IMR-90 (cell line): ENCODE measurements around the gene CAPRIN1. TPM values are rescaled to one million over a fixed set of nuclear protein-coding genes. Genes with fewer than 3 reads are reported as not detected.

Experiments
- ATAC-seq: fragments of 200-7000 bp; cut with Tn5 transposase; 2 replicates; pipeline ENCODE4 v1.9.1; 2020; ENCODE audit warnings: low read depth, mild to moderate bottlenecking, moderate library complexity
- BruUV-seq: library from RNA; stranded (reverse); fragments of 400-500 nt; replicated peaks from 2 replicates; lab custom pipeline; 2021; lab: Mats Ljungman, UMichigan
- CTCF ChIA-PET: fragments of 300-600 bp; formaldehyde crosslinking; extraction: SDS; loops from one replicate; lab custom pipeline; 2021; ENCODE audit warnings: antibody characterized with exemption; lab: Yijun Ruan, JAX
- POLR2A ChIA-PET: fragments of 300-600 bp; sonication (Branson Sonifier 250); formaldehyde crosslinking; loops from one replicate; lab custom pipeline; 2022; ENCODE audit warnings: antibody characterized with exemption; ENCODE audit not compliant: unreplicated experiment; lab: Charles Lee
- DNase-seq: peaks from one replicate; pipeline ENCODE4 v3.0.0; 2013
- H2AFZ ChIP-seq: replicated peaks from 2 replicates; pipeline ENCODE3; 2013; ENCODE audit warnings: low read length, mild to moderate bottlenecking; ENCODE audit not compliant: poor library complexity
- H2AK5ac ChIP-seq: 2 replicates; pipeline ENCODE4 v1.6.1; 2013; ENCODE audit warnings: low read depth, low read length, inconsistent platforms
- H2AK9ac ChIP-seq: replicated peaks from 2 replicates; pipeline ENCODE3; 2013; ENCODE audit warnings: mild to moderate bottlenecking, low read depth, low read length, moderate library complexity; ENCODE audit not compliant: poor library complexity
- H2BK120ac ChIP-seq: 2 replicates; pipeline ENCODE4 v1.6.1; 2013; ENCODE audit warnings: low read depth, low read length, inconsistent platforms
- H2BK15ac ChIP-seq: 3 replicates; pipeline ENCODE4 v1.6.1; 2013; ENCODE audit warnings: low read depth, low read length, inconsistent platforms
- H2BK20ac ChIP-seq: 2 replicates; pipeline ENCODE4 v1.6.1; 2013; ENCODE audit warnings: low read depth, mild to moderate bottlenecking, inconsistent platforms, low read length, moderate library complexity
- H2BK5ac ChIP-seq: 2 replicates; pipeline ENCODE4 v1.6.1; 2013; ENCODE audit warnings: mild to moderate bottlenecking, low read depth, low read length, inconsistent platforms; ENCODE audit not compliant: poor library complexity, severe bottlenecking
- H3K14ac ChIP-seq: replicated peaks from 2 replicates; pipeline ENCODE4 v1.6.1; 2013; ENCODE audit warnings: low read depth, low read length, inconsistent platforms
- H3K18ac ChIP-seq: 2 replicates; pipeline ENCODE4 v1.6.1; 2013; ENCODE audit warnings: low read depth, low read length, control low read depth
- H3K23ac ChIP-seq: 2 replicates; pipeline ENCODE4 v1.6.1; 2013; ENCODE audit warnings: low read depth, low read length, inconsistent platforms
- H3K27ac ChIP-seq: 2 replicates; pipeline ENCODE4 v1.5.1; 2013; ENCODE audit warnings: mild to moderate bottlenecking, control low read depth, low read length; ENCODE audit not compliant: insufficient read depth
- H3K27me3 ChIP-seq: 2 replicates; pipeline ENCODE4 v1.6.1; 2013; ENCODE audit warnings: low read length; ENCODE audit not compliant: control insufficient read depth, insufficient read depth
- H3K36me3 ChIP-seq: 2 replicates; pipeline ENCODE4 v1.6.1; 2013; ENCODE audit warnings: low read length, mixed read lengths; ENCODE audit not compliant: control insufficient read depth, insufficient read depth
- H3K4ac ChIP-seq: 2 replicates; pipeline ENCODE4 v1.6.1; 2013; ENCODE audit warnings: low read depth, low read length, inconsistent platforms
- H3K4me1 ChIP-seq: 2 replicates; pipeline ENCODE4 v1.6.1; 2013; ENCODE audit warnings: low read length, mixed read lengths; ENCODE audit not compliant: control insufficient read depth, insufficient read depth
- H3K4me2 ChIP-seq: 2 replicates; pipeline ENCODE4 v1.6.1; 2013; ENCODE audit warnings: low read depth, mild to moderate bottlenecking, control low read depth, low read length, moderate library complexity
- H3K4me3 ChIP-seq: 2 replicates; pipeline ENCODE4 v1.5.1; 2013; ENCODE audit warnings: low read depth, mild to moderate bottlenecking, control low read depth, low read length, moderate library complexity; ENCODE audit not compliant: insufficient read depth
- H3K56ac ChIP-seq: 2 replicates; pipeline ENCODE4 v1.6.1; 2013; ENCODE audit warnings: low read length, inconsistent platforms; ENCODE audit not compliant: insufficient read depth; ENCODE audit errors: extremely low read depth
- H3K79me1 ChIP-seq, 2 experiments: 2 replicates each; pipeline ENCODE4 v1.6.1; 2013; ENCODE audit warnings: low read length in 2 of 2, inconsistent platforms in 1 of 2, low read depth in 1 of 2
- H3K9ac ChIP-seq: 2 replicates; pipeline ENCODE4 v1.6.1; 2013; ENCODE audit warnings: low read depth, low read length, control low read depth
- H3K9me1 ChIP-seq: 2 replicates; pipeline ENCODE4 v1.6.1; 2013; ENCODE audit warnings: low read length, inconsistent platforms; ENCODE audit not compliant: insufficient read depth
- H3K9me3 ChIP-seq: 2 replicates; pipeline ENCODE4 v1.6.1; 2013; ENCODE audit warnings: low read length; ENCODE audit not compliant: control insufficient read depth, insufficient read depth
- H4K20me1 ChIP-seq: 2 replicates; pipeline ENCODE4 v1.6.1; 2013; ENCODE audit warnings: low read length, inconsistent platforms; ENCODE audit not compliant: insufficient read depth
- H4K5ac ChIP-seq: 2 replicates; pipeline ENCODE4 v1.6.1; 2013; ENCODE audit warnings: mild to moderate bottlenecking, low read depth, low read length, control low read depth
- H4K8ac ChIP-seq, 2 experiments: 2 replicates each; pipeline ENCODE4 v1.6.1; 2013; ENCODE audit warnings: low read depth in 2 of 2, low read length in 2 of 2, control low read depth in 1 of 2, inconsistent platforms in 1 of 2
- H4K91ac ChIP-seq: 2 replicates; pipeline ENCODE4 v1.6.1; 2013; ENCODE audit warnings: low read depth, low read length, inconsistent platforms; ENCODE audit not compliant: insufficient read depth
- CEBPB ChIP-seq: IDR thresholded peaks from 2 replicates; pipeline ENCODE4 v1.6.1; 2012; ENCODE audit warnings: low read depth, low read length, improper control_type of control experiment
- CHD1 ChIP-seq: IDR thresholded peaks from 2 replicates; pipeline ENCODE4 v1.6.1; 2012; ENCODE audit warnings: low read depth, low read length, improper control_type of control experiment
- CTCF ChIP-seq: conservative IDR thresholded peaks from 2 replicates; pipeline ENCODE4 v1.5.1; 2012; ENCODE audit warnings: mild to moderate bottlenecking, low read depth, low read length, improper control_type of control experiment
- ELK1 ChIP-seq: fragments of 150-350 bp; IDR thresholded peaks from 2 replicates; pipeline ENCODE4 v1.6.1; 2016; ENCODE audit warnings: low read depth, mild to moderate bottlenecking, low read length, moderate library complexity, borderline replicate concordance
- FOS ChIP-seq: fragments of 150-350 bp; IDR thresholded peaks from 2 replicates; pipeline ENCODE4 v1.6.1; 2016; ENCODE audit warnings: low read depth, low read length
- MAFK ChIP-seq: IDR thresholded peaks from 2 replicates; pipeline ENCODE4 v1.6.1; 2012; ENCODE audit warnings: low read depth, low read length, improper control_type of control experiment
- MXI1 ChIP-seq: IDR thresholded peaks from 2 replicates; pipeline ENCODE4 v1.6.1; 2012; ENCODE audit warnings: low read depth, mild to moderate bottlenecking, low read length, moderate library complexity, borderline replicate concordance
- RAD21 ChIP-seq: IDR thresholded peaks from 2 replicates; pipeline ENCODE4 v1.6.1; 2012; ENCODE audit warnings: low read length, improper control_type of control experiment
- USF2 ChIP-seq: fragments of 150-350 bp; IDR thresholded peaks from 2 replicates; pipeline ENCODE4 v1.6.1; 2017; ENCODE audit warnings: mild to moderate bottlenecking, antibody characterized with exemption, low read length, low read depth
- WGBS, 2 experiments: methylation state at CpG; one replicate each; pipeline versions ENCODE4 v1.1.5 to v1.1.7; 2013; ENCODE audit warnings: missing lambda C conversion rate in 2 of 2; ENCODE audit not compliant: insufficient read length in 1 of 2; ENCODE audit errors: extremely low coverage in 2 of 2; 5-methylcytosine and 5-hydroxymethylcytosine counted together
- dilution Hi-C: fragments of 300-500 bp; cut with HindIII; formaldehyde crosslinking; loops from one replicate; pipeline ENCODE4 v1.14.3; 2018; ENCODE audit warnings: low sequenced_read_pairs; ENCODE audit not compliant: unreplicated experiment
- in situ Hi-C: fragments of 300-500 bp; cut with MboI; formaldehyde crosslinking; loops from 3 replicates; pipeline ENCODE4 v1.14.3; 2019; ENCODE audit warnings: low sequenced_read_pairs, inconsistent platforms, mixed read lengths
- intact Hi-C: fragments of 100-400 bp; cut with micrococcal nuclease; formaldehyde crosslinking; loops from 2 replicates; pipeline ENCODE4 v1.10.0; 2022
- polyA plus RNA-seq, 3 experiments: library from polyadenylated mRNA; depleted of rRNA; stranded (reverse); fragments of >200 nt; gene quantifications; 2 replicates each; pipeline ENCODE4 v1.2.3, GENCODE V29; 2012; ENCODE audit warnings: low replicate concordance in 1 of 3
- total RNA-seq: library from RNA; depleted of rRNA; stranded (reverse); fragments of >200 nt; gene quantifications from 2 replicates; pipeline ENCODE4 v1.2.3, GENCODE V29; 2012

CAPRIN1 gene
- total and polyA plus RNA-seq, 2 of the 4 experiments (the other 2 are of a cell fraction): 127 to 253 TPM

GRCh38 chr11:34105957-34106504 lies 54.5 kb downstream of the CAPRIN1 start:
- peak overlapping the region; percentile 6 to 90 for H4K8ac ChIP-seq
- H2BK20ac ChIP-seq: no peak overlapping the region
- H2AK5ac ChIP-seq: peak overlapping the region; percentile 83
- H2BK120ac ChIP-seq: no peak overlapping the region
- H3K27ac ChIP-seq: peak overlapping the region; percentile 62
- peaks cover 8 to 38% of the 10 kb centered on the region in 2 experiments for H3K79me1 ChIP-seq
- H3K4me3 ChIP-seq: peak overlapping the region; percentile 62
- DNase-seq: peak; percentile 18
- WGBS, 2 experiments: 0% methylated on average over 3 of the region's 17 CpGs; no CpG with 5 or more reads in 1 of the 2 experiments
- H3K27me3 ChIP-seq: no peaks in the 10 kb centered on the region
- H3K4me1 ChIP-seq: peaks cover 2% of the 10 kb centered on the region; the same call in 1 of the 2 replicates
- no peak overlapping the region for H2BK15ac ChIP-seq
- peak overlapping the region; percentile 72 for H3K9ac ChIP-seq
- intact Hi-C loops (loop anchor here (1.0 to 2.0 kb wide), 2 partner anchors 55 to 109 kb away; partner anchors contain the start of gene CAPRIN1), dilution Hi-C loops (no loop called here), in situ Hi-C loops (no loop called here)
- peak overlapping the region; percentile 96 for H2AFZ ChIP-seq
- peak overlapping the region; percentile 13; the same call in 1 of the 2 replicates for H4K91ac ChIP-seq
- ChIA-PET CTCF (interaction anchor here (0.7 kb wide), 1 partner anchor 8 kb away, joined by 3 read pairs; no protein-coding TSS in a partner anchor), POLR2A (interaction anchor here (0.9 kb wide), 1 partner anchor 9 kb away, joined by 4 read pairs; no protein-coding TSS in a partner anchor)
- peak overlapping the region; percentile 65 for H3K4ac ChIP-seq
- ATAC-seq: no peak
- H3K14ac ChIP-seq: peak overlapping the region; percentile 37
- TSS peak; percentile 19 for BruUV-seq
- peak overlapping the region; percentile 25 for H3K23ac ChIP-seq
- H2AK9ac ChIP-seq: peak overlapping the region; percentile 97
- peak overlapping the region; percentile 79 for H3K4me2 ChIP-seq
- peak overlapping the region; percentile 18; the same call in 1 of the 2 replicates for H4K5ac ChIP-seq
- TF ChIP-seq RAD21: no peak
- no peak for TF ChIP-seq CEBPB
- no peak for TF ChIP-seq USF2
- TF ChIP-seq FOS: no peak
- TF ChIP-seq CHD1: no peak
- no peak for TF ChIP-seq MAFK
- no peak for TF ChIP-seq CTCF
- no peak for TF ChIP-seq ELK1
- TF ChIP-seq MXI1: no peak
- no peaks in the 10 kb centered on the region; the same call in 1 of the 2 replicates for H4K20me1 ChIP-seq
- H3K56ac ChIP-seq: peak overlapping the region; percentile 45
- H2BK5ac ChIP-seq: peak overlapping the region; percentile 14
- no peaks in the 10 kb centered on the region for H3K9me1 ChIP-seq
- H3K18ac ChIP-seq: no peak overlapping the region
- H3K9me3 ChIP-seq: no peaks in the 10 kb centered on the region
- peaks cover 9% of the 10 kb centered on the region for H3K36me3 ChIP-seq
